Left kidney (tissue), 2 donors: ENCODE results near the gene IFT57. TPM values are rescaled to one million over a fixed set of nuclear protein-coding genes. Genes with fewer than 3 reads are reported as not detected.

Experiments
- DNase-seq: peaks from one replicate; pipeline ENCODE4 v3.0.0-alpha.2; 2013
- polyA plus RNA-seq: library from polyadenylated mRNA; unstranded; fragments of 120-200 nt; gene quantifications from one replicate; pipeline ENCODE4 v1.2.1, GENCODE V29; 2013; ENCODE audit not compliant: insufficient read length

The IFT57 gene
- polyA plus RNA-seq, 1 donor, result 93.3 TPM

DNA sequence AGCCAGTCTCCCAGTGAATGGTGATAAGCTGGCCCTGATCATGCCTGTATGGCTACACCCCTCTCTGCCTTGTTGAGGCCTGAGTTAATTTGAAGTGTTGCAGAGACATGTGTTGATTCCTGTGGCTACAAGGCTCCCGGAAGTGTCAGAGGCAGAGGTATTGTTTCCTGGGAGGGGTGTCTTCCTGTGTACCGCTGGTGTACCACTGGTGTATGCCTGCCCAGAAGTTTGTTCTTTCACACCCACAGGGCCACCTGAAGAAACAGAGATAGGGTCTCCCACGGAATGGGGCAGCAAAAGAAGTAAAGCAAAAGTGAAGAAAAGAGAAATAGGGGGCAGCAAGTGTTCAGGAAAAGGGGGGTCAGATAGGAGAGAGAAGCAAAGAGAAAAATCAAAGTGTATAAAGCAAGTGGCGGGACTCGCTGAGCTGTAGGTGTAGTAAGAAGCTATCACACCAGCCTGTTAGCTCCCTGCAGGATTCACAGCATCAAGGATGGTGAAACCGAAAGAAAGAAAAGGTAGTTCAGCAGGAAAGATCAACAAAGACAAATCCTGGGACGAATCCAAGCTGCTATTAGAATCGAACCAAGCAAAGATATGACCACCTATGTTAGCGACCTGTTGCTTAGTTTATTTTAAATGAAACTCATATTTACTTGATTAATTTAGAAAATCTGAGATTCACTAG, 94.8 kb downstream of the IFT57 start:
- DNase-seq, result no peak

DNA sequence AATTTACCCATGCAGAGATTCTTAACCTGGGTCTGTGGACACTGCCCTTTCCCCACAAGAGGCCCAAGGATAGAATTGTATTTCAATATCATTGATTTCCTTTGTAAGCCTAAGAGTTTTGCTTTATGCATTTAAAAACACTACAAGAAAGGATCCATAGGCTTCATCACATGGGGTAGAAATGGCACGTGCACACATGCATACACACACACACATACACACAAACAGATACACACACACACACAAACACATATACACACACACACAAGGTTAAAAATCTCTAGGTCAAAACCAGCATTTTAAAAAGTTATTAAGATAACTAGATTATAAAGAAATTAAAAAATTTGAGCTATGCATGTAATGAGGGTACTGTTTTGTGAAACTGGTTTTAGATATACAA, 95.9 kb downstream of the IFT57 start:
- no peak for DNase-seq

DNA sequence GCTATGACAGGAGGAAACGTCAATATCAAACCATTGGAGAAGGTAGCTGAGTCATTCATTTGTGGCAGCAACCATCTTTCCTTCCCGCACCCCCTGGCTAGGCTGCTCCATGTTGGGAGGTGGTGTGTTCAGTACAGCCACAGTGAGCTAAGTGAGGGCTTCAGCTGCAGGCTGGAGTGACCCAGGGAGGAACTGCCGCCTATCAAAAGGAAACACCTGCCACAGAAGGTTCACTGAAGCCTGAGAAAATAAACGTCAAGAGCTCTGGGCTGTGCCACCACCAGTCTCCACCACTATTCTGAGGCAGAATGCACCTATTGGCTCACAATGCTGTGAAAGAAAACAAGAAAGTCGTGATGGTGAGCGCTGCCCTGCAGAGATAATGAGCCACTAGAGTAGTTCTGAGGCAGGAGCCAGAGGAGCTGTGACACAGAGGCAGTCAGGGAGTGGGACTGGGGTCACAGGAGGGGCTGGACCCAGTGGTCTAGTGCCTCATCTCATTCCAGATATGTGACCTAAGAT, 96.6 kb downstream of the IFT57 start:
- DNase-seq, result no peak

DNA sequence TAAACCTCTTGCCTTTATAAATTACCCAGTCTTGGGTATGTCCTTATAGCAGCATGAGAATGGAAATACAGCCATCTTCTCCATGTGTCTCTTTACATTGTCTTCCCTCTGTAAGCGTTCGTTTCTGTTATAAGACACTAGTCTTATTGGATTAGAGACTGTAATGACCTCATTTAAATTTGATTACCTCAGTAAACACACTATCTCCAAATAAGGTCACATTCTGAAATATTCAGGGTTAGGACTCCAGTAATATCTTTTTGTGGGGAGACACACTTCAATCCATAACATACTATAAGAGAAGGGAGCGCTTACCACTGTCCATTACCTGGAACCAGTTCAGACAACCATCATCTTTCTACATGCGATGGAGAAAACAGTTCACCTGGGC, 97.1 kb downstream of the IFT57 start:
- DNase-seq, result no peak

DNA sequence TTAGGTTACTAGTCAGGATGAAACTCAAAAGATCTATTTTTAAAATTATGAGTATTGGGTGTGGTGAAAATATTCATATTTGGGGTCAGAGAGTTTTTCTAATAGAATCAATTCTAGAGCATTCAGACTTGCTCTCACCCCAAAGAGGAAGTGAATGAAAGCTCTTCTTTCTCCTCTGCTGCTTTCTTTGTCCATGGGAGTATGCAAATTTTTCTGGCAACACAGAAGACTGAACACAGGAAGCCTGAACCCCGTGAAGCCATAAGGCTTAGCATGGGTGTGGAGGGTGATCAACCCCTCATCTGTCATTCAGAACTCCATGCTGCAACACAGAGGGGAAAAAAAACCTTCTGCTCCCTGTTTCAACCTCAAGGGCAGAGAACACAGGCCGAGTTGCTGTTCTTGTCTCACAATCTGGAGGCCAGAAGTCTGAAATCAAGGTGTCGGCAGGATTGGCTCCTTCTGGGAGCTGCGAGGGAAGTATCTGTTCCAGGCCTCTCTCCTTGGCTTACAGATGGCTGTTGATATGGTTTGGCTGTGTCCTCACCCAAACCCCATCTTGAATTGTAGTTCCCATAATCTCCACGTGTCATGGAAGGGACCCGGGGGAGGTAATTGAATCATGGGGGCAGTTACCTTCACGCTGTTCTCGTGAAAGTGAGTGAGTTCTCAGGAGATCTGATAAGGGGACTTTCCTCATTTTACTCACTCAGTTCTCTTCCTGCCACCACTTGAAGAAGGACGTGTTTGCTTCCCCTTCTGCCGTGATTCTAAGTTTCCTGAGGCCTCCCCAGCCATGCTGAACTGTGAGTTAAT, 97.7 kb downstream of the IFT57 start:
- no peak for DNase-seq

DNA sequence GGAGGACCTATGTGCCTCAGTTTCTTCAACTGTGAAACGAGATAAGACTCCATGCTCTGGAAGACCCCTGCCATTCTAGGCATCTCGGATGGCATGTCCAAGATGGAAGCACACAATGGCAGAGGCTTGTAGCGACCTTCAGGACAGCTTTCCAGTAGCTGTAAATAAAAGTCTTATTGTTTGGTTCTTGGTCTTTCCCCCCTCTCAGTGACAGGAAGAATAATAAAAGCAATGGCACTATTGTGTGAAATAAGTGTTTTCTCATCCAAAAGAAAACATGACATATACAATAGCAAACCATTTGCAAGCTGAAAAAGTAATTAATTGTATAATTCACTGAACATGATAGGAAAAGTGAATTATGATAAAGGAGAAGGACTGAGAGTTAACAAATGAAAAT, 98.9 kb downstream of the IFT57 start:
- no peak for DNase-seq

DNA sequence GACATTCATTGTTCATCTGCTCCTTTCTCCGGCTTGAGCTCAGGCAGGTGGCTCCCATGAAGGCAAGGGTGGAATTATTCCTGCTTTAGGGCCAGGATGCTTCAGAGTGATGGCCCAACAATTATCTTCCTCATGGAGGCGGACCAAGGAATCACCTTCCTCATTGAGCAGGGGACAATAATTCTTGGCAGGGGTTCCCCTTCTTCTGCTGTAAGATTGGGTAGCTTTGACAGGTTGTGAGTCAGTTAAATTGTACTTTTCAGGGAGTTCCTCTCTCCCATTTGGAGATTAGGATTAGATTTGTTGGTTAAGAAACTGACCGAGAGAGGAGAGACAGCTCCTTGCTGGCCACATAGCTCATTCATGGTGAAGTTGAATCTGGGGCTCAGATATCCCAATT, 99.9 kb downstream of the IFT57 start:
- no peak for DNase-seq

DNA sequence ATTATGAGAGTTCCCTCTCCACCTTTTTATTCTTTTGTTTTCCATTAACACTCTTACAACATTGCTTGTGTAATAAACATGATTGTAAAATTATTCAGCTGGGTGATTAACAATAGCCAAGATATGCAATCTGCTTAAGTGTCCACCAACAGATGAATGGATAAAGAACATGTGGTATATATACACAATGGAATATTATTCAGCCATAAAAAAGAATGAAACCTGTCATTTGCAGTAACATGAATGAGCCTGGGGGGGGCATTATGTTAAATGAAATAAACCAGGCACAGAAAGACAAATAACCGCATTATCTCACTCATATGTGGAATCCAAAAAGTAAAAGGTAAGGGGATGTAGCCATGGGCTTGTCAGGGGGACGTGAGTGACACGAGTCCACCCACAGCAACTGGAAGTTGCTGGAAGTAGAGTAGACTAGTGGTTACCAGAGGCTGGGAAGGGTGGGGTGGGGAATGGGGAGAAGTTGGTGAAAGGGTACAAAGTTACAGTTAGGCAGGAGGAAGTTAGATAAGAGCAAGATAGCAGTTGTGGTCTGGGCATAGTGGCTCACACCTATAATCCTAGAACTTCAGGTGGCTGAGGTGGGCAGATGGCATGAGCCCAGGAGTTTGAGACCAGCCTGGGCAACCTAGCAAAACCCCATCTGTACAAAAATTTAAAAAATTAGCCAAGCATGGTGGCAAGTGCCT, 102.7 kb downstream of the IFT57 start:
- DNase-seq, result no peak

DNA sequence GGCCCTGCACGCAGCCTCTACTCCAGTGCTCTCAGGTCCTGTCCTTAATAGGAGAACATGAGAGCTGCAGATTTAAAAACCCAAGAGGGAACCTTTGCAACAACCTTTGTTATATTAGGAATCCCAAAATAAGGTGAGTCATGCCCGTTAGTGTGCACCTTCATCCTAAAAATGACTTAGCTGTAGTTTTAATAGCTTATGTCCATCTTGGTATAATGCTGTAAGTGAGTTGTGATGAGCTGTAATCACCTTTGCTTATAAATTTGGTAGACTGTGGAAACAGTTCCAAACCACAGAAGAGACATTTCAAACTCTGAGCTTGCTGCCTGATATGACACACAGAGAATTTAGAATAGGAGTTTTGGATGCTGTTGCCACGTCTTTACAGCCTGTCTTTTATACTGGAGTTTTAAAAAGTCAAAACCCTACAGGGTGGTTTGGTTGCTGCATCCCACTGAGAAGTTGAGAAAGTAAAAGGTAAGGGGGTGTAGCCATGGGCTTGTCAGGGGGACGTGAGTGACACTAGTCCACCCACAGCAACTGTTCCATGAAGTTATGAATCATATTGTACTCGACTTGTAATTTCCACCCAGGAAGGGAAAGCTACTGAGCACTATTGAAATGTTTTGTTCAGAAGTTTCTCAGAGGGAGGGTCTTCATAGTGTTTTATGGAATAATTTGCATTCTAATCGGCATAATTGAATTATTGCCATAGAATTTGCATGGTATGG, 104.0 kb downstream of the IFT57 start:
- no peak for DNase-seq

DNA sequence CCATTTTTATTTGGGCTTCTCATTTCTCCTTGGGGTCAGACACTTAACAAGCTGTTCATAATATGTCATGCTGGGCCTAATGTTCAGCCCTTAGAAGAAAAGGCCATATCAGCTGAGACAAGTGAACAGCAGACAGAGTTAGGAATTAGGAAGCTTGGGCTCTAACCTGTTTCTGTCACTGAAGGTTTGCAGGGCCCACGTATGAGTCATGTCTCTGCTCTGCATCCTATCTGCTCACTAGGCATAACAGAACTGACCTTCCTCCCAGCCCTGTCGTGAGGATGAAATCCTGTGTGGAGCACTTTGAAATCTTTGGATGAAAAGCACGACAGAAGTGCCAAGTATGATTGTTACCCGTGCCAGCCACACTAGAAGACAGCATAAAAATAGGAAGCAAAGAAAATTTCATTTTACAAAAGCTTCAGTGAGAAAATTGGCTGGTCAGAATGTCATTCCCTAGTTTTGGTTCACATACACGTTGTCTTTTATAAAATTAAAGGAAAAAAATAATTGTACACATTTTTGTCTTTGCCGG, 104.9 kb downstream of the IFT57 start:
- no peak for DNase-seq

DNA sequence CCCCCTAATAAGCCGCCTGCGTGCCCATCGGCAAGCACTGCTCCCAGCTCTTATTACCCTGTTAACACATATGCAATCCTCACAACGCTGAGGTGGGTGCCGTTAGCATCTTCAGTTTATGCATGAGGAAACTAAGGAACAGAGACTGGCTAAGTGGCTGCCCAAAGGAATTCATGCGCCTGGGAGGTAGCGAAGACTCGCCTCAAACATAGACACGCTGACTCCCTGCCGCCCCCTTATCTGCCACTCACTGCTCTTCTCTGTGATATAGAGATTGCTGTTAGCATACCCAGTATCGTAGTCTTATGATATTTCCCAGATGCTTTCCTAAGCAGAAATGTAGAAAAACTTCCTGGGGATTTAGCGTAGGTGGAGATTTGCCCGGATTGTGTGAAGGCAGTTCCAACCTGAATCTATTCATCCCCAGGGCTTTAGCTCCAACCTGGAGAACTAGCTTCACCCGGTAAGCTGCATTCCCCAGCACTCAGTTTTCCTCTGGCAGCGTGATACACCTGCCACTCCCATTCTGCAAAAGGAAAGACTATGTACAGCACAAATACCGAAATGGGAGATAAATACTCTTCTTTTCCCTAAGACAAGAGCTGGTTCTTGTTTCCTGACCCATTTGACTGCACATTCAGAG, 107.7 kb downstream of the IFT57 start:
- DNase-seq, result no peak

DNA sequence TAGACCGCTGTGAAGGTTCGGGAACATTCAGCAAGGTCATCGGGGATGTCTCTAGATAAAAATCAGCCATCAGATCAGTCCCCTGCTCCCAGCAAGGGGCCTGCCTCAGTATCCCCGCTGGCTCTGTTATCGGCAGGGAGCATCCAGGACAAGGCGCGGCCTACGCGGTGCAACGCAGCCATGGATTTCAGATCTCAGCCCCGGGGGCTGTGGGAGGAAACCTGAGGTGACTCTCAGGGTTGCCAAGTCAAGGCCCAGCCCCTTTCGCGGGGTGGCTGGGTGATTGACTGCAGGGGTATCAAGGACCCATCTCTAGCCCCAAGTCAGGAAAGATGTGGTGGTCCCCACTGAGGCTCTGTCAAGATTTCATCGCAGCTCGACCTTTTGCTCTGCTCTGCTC, 108.2 kb downstream of the IFT57 start:
- DNase-seq, result no peak

DNA sequence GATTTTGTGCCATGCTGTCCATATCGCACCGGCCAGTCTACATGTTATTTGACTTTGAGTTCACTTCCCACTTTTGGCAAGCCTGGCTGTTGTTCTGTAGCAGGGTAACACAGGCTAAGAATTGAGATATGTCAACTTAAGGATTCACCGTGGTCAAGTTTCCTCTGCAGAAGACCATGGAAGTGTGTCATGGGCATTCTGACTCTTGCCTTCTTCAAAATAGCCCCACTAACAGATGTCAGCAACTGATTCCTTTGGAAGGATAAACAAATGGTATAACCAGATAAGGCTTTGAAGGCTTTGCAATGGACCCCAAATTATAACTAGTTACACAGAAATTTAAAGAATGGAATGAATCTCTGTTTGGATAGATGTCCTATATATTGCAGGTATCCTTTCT, 111.3 kb downstream of the IFT57 start:
- no peak for DNase-seq

Other genes starting within 250 kb of the IFT57 start
- gene CD47, start 131.4 kb downstream of the IFT57 start, polyA plus RNA-seq, result 90.2 TPM
- 21.3 TPM for gene HHLA2, start 74.1 kb upstream of the IFT57 start, polyA plus RNA-seq